Liver (tissue), 9 donors: ENCODE results near the gene SPIN1. TPM values are rescaled to one million over a fixed set of nuclear protein-coding genes. Genes with fewer than 3 reads are reported as not detected.

Experiments used
- DNase-seq: peaks from one replicate; pipeline ENCODE4 v3.0.0-alpha.2; 2017; ENCODE audit warnings: low spot score
- H3K27ac ChIP-seq, 2 donors: one replicate each; pipeline ENCODE4 v1.7.0; 2013; ENCODE audit warnings: inconsistent platforms in 2 of 2, low read length in 2 of 2, control low read depth in 1 of 2, low read depth in 1 of 2, mild to moderate bottlenecking in 1 of 2
- H3K27me3 ChIP-seq, 4 donors: one replicate each; pipeline versions ENCODE4 v1.6.1 to v1.7.0; 2013; ENCODE audit warnings: low read length in 3 of 4, inconsistent platforms in 1 of 4, mild to moderate bottlenecking in 1 of 4, moderate library complexity in 1 of 4; ENCODE audit not compliant: control insufficient read depth in 4 of 4, insufficient read depth in 4 of 4
- H3K36me3 ChIP-seq, 4 donors: one replicate each; pipeline versions ENCODE4 v1.6.1 to v1.7.0; 2013; ENCODE audit warnings: low read length in 3 of 4, mild to moderate bottlenecking in 3 of 4, low read depth in 1 of 4, moderate library complexity in 1 of 4; ENCODE audit not compliant: control insufficient read depth in 4 of 4, insufficient read depth in 3 of 4
- H3K4me1 ChIP-seq, 4 donors: one replicate each; pipeline versions ENCODE4 v1.6.1 to v1.7.0; 2013; ENCODE audit warnings: low read length in 3 of 4, mild to moderate bottlenecking in 3 of 4, moderate library complexity in 1 of 4; ENCODE audit not compliant: control insufficient read depth in 4 of 4, insufficient read depth in 4 of 4
- H3K4me3 ChIP-seq, 3 donors: one replicate each; pipeline versions ENCODE4 v1.6.1 to v1.7.0; 2013; ENCODE audit warnings: low read length in 3 of 3, control low read depth in 1 of 3, low read depth in 1 of 3, mild to moderate bottlenecking in 1 of 3
- H3K9ac ChIP-seq, 2 donors: one replicate each; pipeline ENCODE4 v1.7.0; 2013; ENCODE audit warnings: low read length in 2 of 2, mild to moderate bottlenecking in 2 of 2, moderate library complexity in 2 of 2, control low read depth in 1 of 2, low read depth in 1 of 2
- H3K9me3 ChIP-seq, 4 donors: one replicate each; pipeline versions ENCODE4 v1.6.1 to v1.7.0; 2013; ENCODE audit warnings: low read length in 3 of 4; ENCODE audit not compliant: control insufficient read depth in 4 of 4
- ATF3 ChIP-seq: IDR thresholded peaks from 2 replicates; pipeline ENCODE4 v1.6.1; 2016; ENCODE audit warnings: antibody characterized with exemption
- CTCF ChIP-seq: fragments of 150-350 bp; IDR thresholded peaks from 2 replicates; pipeline ENCODE4 v1.5.1; 2017; ENCODE audit warnings: improper control_type of control experiment, low read depth, low read length; ENCODE audit not compliant: missing input control
- EGR1 ChIP-seq, 2 donors: IDR thresholded peaks; 2 replicates each; pipeline ENCODE4 v1.6.1; 2016 to 2018; ENCODE audit warnings: antibody characterized with exemption in 2 of 2, low read depth in 2 of 2
- FOXA1 ChIP-seq: IDR thresholded peaks from 2 replicates; pipeline ENCODE4 v1.6.1; 2016; ENCODE audit warnings: antibody characterized with exemption
- FOXA2 ChIP-seq: IDR thresholded peaks from 2 replicates; pipeline ENCODE4 v1.6.1; 2016; ENCODE audit warnings: antibody characterized with exemption
- GABPA ChIP-seq, 2 donors: IDR thresholded peaks in 1 of 2; conservative IDR thresholded peaks in 1 of 2; 2 replicates each; pipeline ENCODE4 v1.6.1; 2016; ENCODE audit warnings: antibody characterized with exemption in 2 of 2, mild to moderate bottlenecking in 1 of 2, moderate library complexity in 1 of 2
- HNF4G ChIP-seq: IDR thresholded peaks from 2 replicates; pipeline ENCODE4 v1.6.1; 2016; ENCODE audit warnings: antibody characterized with exemption
- JUND ChIP-seq, 2 donors: IDR thresholded peaks; 2 replicates each; pipeline ENCODE4 v1.6.1; 2016; ENCODE audit warnings: antibody characterized with exemption in 2 of 2
- MAX ChIP-seq: IDR thresholded peaks from 2 replicates; pipeline ENCODE4 v1.6.1; 2016; ENCODE audit warnings: antibody characterized with exemption
- NR2F2 ChIP-seq: IDR thresholded peaks from 2 replicates; pipeline ENCODE4 v1.6.1; 2016; ENCODE audit warnings: antibody characterized with exemption
- RAD21 ChIP-seq, 2 donors: IDR thresholded peaks; 2 replicates each; pipeline ENCODE4 v1.6.1; 2016; ENCODE audit warnings: antibody characterized with exemption in 2 of 2, mild to moderate bottlenecking in 2 of 2
- REST ChIP-seq: IDR thresholded peaks from 2 replicates; pipeline ENCODE4 v1.6.1; 2016; ENCODE audit warnings: antibody characterized with exemption, mild to moderate bottlenecking
- RXRA ChIP-seq, 2 donors: IDR thresholded peaks; 2 replicates each; pipeline ENCODE4 v1.6.1; 2017 to 2018; ENCODE audit warnings: antibody characterized with exemption in 2 of 2, mild to moderate bottlenecking in 1 of 2
- SP1 ChIP-seq: IDR thresholded peaks from 2 replicates; pipeline ENCODE4 v1.6.1; 2018; ENCODE audit warnings: antibody characterized with exemption, mild to moderate bottlenecking
- TAF1 ChIP-seq: conservative IDR thresholded peaks from 2 replicates; pipeline ENCODE4 v1.6.1; 2016; ENCODE audit warnings: antibody characterized with exemption, mild to moderate bottlenecking
- YY1 ChIP-seq: IDR thresholded peaks from 2 replicates; pipeline ENCODE4 v1.6.1; 2016; ENCODE audit warnings: antibody characterized with exemption, mild to moderate bottlenecking
- ZBTB33 ChIP-seq: IDR thresholded peaks from 2 replicates; pipeline ENCODE4 v1.6.1; 2016; ENCODE audit warnings: antibody characterized with exemption
- WGBS: extraction: QIAGEN DNeasy Blood & Tissue Kit; methylation state at CpG from one replicate; pipeline ENCODE4 v1.1.7; 2013; 5-methylcytosine and 5-hydroxymethylcytosine counted together
- polyA plus RNA-seq, 2 donors: library from polyadenylated mRNA; stranded (reverse) in 1 of 2; unstranded in 1 of 2; fragments of 200-250 nt in 1 of 2; fragments of >200 nt in 1 of 2; fragmentation: Nextera tagmentation in 1 of 2; extraction: Ambion mirVana in 1 of 2; gene quantifications; one replicate each; pipeline versions ENCODE4 v1.2.1 to v1.2.3, GENCODE V29; 2013 to 2015
- total RNA-seq, 2 donors: library from RNA; depleted of rRNA; stranded (reverse); fragments of >200 nt; gene quantifications; one replicate each; pipeline ENCODE4 v1.2.3, GENCODE V29; 2014
- donor health status: healthy.
- donor health status: healthy.
- donor health status: healthy.
- donor health status: healthy.
- donor health status: healthy.

Gene SPIN1
- total and polyA plus RNA-seq, 4 donors = 9.0 to 30.3 (median 18.6) TPM

- no peak for DNase-seq
- Histone ChIP-seq H3K27me3 (no peaks in the 10 kb centered on the region), H3K4me3 (no peak overlapping the region), H3K4me1 (no peaks in the 10 kb centered on the region), H3K9me3 (peaks cover 0 to 7% (median 4%) of the 10 kb centered on the region in 4 donors), H3K36me3 (no peaks in the 10 kb centered on the region), H3K9ac (no peak overlapping the region), H3K27ac (no peak overlapping the region)
- no peak for TF ChIP-seq CTCF
- no peak for TF ChIP-seq RAD21 (IDR thresholded peaks at IDR 0.05)
- TF ChIP-seq YY1 = no peak
- TF ChIP-seq NR2F2 = no peak
- no peak for TF ChIP-seq REST
- no peak for TF ChIP-seq FOXA2
- TF ChIP-seq RXRA (IDR thresholded peaks at IDR 0.05) = no peak
- no peak for TF ChIP-seq TAF1
- TF ChIP-seq ATF3 = no peak
- no peak for TF ChIP-seq JUND (IDR thresholded peaks at IDR 0.05)
- no peak for TF ChIP-seq HNF4G
- TF ChIP-seq ZBTB33 = no peak
- no peak for TF ChIP-seq GABPA (IDR thresholded peaks at IDR 0.05 in 1 of 2, conservative IDR thresholded peaks at IDR 0.05 in 1 of 2)
- TF ChIP-seq FOXA1 = no peak
- no peak for TF ChIP-seq EGR1 (IDR thresholded peaks at IDR 0.05; ENCODE audit: low read depth in 2 of 2)
- no peak for TF ChIP-seq SP1
- no peak for TF ChIP-seq MAX
- 85% methylated on average over 4 of the region's 4 CpGs for WGBS
These were observed 123.7 kb downstream of the SPIN1 start for GRCh38 chr9:88511906-88512305.

- no peak for TF ChIP-seq CTCF
- TF ChIP-seq NR2F2 = no peak
- no peak for TF ChIP-seq FOXA1
- TF ChIP-seq RXRA (IDR thresholded peaks at IDR 0.05) = no peak
- TF ChIP-seq YY1 = no peak
- H3K27ac ChIP-seq = no peak overlapping the region
- no peaks in the 10 kb centered on the region for H3K27me3 ChIP-seq
- H3K36me3 ChIP-seq = no peaks in the 10 kb centered on the region
- H3K9ac ChIP-seq = no peak overlapping the region
- no peaks in the 10 kb centered on the region for H3K4me1 ChIP-seq
- H3K4me3 ChIP-seq = no peak overlapping the region
- 94% methylated on average over 6 of the region's 6 CpGs for WGBS
- DNase-seq = no peak
- H3K9me3 ChIP-seq = peaks cover 0 to 3% (median under 1%) of the 10 kb centered on the region in 4 donors
These were observed 126.0 kb downstream of the SPIN1 start for GRCh38 chr9:88514247-88514646.
